HepG2 (cell line): ENCODE data around the gene LGALS1. TPM values are rescaled to one million over a fixed set of nuclear protein-coding genes. Genes with fewer than 3 reads are reported as not detected.

ENCODE experiments used
- HINFP ChIP-seq: sonication (generic); formaldehyde crosslinking; IDR thresholded peaks from 2 replicates; pipeline ENCODE4 v1.4.0; 2020; ENCODE audit warnings: low read depth, mild to moderate bottlenecking, missing genetic modification reagents
- MEIS2 ChIP-seq: sonication (generic); formaldehyde crosslinking; IDR thresholded peaks from 2 replicates; pipeline ENCODE4 v1.9.0; 2021; ENCODE audit warnings: mild to moderate bottlenecking, missing genetic modification reagents
- SRF ChIP-seq: IDR thresholded peaks from 2 replicates; pipeline ENCODE4 v1.6.1; 2011; ENCODE audit warnings: mild to moderate bottlenecking, low read depth, low read length, moderate library complexity
- WIZ ChIP-seq: sonication (generic); formaldehyde crosslinking; IDR thresholded peaks from 2 replicates; pipeline ENCODE4 v1.5.1; 2020; ENCODE audit warnings: mild to moderate bottlenecking, missing genetic modification reagents
- ZEB1 ChIP-seq: IDR thresholded peaks from 2 replicates; pipeline ENCODE4 v1.6.1; 2012; ENCODE audit warnings: mild to moderate bottlenecking, low read depth, inconsistent platforms; ENCODE audit not compliant: insufficient replicate concordance
- ZNF318 ChIP-seq: sonication (generic); formaldehyde crosslinking; IDR thresholded peaks from 2 replicates; pipeline ENCODE4 v1.4.0; 2020; ENCODE audit warnings: mild to moderate bottlenecking, missing genetic modification reagents
- polyA plus RNA-seq, 8 experiments: library from polyadenylated mRNA; depleted of rRNA in 3 of 8; stranded (reverse) in 7 of 8; unstranded in 1 of 8; fragments of >200 nt; fragmentation: Illumina TruSeq in 4 of 8; extraction: Trizol in 4 of 8; gene quantifications; 2 replicates each; pipeline versions ENCODE4 v1.2.1 to v1.2.3, GENCODE V29; 2011 to 2016; ENCODE audit warnings: low read depth in 4 of 8, missing spikeins in 1 of 8, mixed read lengths in 1 of 8; ENCODE audit not compliant: insufficient read depth in 1 of 8
- total RNA-seq, 5 experiments: library from RNA; depleted of rRNA; stranded (reverse); fragments of >200 nt; fragmentation: Illumina TruSeq; extraction: Trizol; gene quantifications; 2 replicates each; pipeline ENCODE4 v1.2.3, GENCODE V29; 2016; ENCODE audit warnings: low read depth in 1 of 5
- TF ChIP-seq, protein P1 (sequence below), 2 experiments: fragments of 450-650 bp in 1 of 2; sonication (generic) in 1 of 2; formaldehyde crosslinking in 1 of 2; IDR thresholded peaks; 2 replicates each; pipeline versions ENCODE4 v1.6.1 to v1.8.0; 2016 to 2022; ENCODE audit warnings: antibody characterized with exemption in 1 of 2, mild to moderate bottlenecking in 1 of 2, missing genetic modification reagents in 1 of 2

LGALS1 gene
- total and polyA plus RNA-seq, 2 of the 13 experiments (the other 11 are each of a cell fraction or from before 2014, with no cell fraction given) = 103 to 858 TPM

- TF ChIP-seq ZNF318 (CRISPR knock-in tag) (no peak), MEIS2 (CRISPR knock-in tag) (no peak), HINFP (no peak), SRF (no peak), ZEB1 (no peak), WIZ (CRISPR knock-in tag) (no peak)
- TF ChIP-seq, protein P1, sequence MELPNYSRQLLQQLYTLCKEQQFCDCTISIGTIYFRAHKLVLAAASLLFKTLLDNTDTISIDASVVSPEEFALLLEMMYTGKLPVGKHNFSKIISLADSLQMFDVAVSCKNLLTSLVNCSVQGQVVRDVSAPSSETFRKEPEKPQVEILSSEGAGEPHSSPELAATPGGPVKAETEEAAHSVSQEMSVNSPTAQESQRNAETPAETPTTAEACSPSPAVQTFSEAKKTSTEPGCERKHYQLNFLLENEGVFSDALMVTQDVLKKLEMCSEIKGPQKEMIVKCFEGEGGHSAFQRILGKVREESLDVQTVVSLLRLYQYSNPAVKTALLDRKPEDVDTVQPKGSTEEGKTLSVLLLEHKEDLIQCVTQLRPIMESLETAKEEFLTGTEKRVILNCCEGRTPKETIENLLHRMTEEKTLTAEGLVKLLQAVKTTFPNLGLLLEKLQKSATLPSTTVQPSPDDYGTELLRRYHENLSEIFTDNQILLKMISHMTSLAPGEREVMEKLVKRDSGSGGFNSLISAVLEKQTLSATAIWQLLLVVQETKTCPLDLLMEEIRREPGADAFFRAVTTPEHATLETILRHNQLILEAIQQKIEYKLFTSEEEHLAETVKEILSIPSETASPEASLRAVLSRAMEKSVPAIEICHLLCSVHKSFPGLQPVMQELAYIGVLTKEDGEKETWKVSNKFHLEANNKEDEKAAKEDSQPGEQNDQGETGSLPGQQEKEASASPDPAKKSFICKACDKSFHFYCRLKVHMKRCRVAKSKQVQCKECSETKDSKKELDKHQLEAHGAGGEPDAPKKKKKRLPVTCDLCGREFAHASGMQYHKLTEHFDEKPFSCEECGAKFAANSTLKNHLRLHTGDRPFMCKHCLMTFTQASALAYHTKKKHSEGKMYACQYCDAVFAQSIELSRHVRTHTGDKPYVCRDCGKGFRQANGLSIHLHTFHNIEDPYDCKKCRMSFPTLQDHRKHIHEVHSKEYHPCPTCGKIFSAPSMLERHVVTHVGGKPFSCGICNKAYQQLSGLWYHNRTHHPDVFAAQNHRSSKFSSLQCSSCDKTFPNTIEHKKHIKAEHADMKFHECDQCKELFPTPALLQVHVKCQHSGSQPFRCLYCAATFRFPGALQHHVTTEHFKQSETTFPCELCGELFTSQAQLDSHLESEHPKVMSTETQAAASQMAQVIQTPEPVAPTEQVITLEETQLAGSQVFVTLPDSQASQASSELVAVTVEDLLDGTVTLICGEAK (IDR thresholded peaks at IDR 0.05) = no peak
- TF ChIP-seq, protein P1 (CRISPR knock-in tag; IDR thresholded peaks at IDR 0.05) = no peak
Measured at GRCh38 chr22:37633625-37634416, 41.6 kb upstream of the LGALS1 start (continued).
